HG03097 (cell line): Measurements from ENCODE around the gene DOCK9.

Source experiments
- ATAC-seq: cut with Tn5 transposase; IDR thresholded peaks from one replicate; pipeline ENCODE4 v1.9.1; 2021; ENCODE audit not compliant: unreplicated experiment, low FRiP score

DOCK9 gene

GRCh38 chr13:98950705-98951104, 27.2 kb downstream of the DOCK9 start:
- ATAC-seq = no peak

DNA sequence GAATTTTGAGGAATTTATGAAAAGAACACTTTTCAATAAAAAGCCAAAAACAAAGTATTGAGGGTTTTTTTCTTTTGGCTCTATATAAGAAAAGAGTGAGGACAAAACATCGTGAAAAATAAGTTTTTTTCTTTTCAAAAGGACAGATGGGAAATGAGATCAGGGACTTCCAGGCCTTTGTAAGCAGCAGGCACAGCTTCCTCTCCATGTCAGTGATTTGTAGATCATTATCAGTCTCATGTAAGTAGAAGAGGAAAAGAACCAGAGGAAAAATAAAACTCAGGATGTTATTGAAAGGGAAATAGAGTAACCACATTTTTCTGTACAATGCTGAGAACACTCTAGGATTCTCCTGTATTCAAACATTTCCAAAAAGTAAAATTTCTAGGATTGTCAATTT, 29.9 kb downstream of the DOCK9 start:
- ATAC-seq = no peak

DNA sequence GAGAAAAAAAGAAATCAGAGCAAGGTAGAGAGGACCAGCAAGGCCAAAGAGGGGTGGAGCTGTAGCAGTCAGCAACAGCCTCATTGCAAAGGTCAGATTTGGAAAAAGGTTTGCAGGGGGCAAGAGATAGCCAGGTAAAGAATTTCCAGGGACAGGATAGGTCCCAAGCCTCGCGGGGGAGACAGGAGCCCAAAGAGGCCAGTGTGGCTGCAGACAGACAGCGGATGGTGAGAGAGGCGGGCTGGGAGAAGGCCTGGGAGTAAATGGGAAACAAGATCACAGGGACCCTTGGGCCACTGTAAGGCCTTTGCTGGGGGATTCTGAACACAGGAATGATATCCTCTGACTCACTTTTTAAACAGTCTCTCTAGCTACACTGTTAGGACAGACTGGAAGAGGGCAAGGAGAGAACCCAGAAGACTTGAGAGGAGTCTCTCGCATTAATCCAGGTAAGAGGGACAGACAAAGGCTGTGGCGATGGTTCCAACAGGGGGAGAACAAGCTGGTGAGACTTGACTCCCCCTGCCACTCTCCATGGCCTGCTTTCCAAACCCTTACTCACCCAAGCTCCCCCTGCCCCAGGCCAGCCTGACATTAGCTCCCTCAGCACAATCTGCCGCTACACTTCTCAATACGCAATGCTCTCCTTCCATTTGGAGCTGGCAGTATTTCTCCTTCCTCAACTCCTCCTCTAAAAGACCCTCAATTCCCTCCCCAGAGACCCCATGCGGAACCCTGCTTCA, 31.8 kb downstream of the DOCK9 start:
- ATAC-seq = no peak

GRCh38 chr13:98944336-98944735, 33.5 kb downstream of the DOCK9 start:
- ATAC-seq = no peak

GRCh38 chr13:98942997-98943396, 34.9 kb downstream of the DOCK9 start:
- no peak for ATAC-seq

GRCh38 chr13:98942485-98942884, 35.4 kb downstream of the DOCK9 start:
- ATAC-seq = no peak

GRCh38 chr13:98941536-98941935, 36.3 kb downstream of the DOCK9 start:
- no peak for ATAC-seq

DNA sequence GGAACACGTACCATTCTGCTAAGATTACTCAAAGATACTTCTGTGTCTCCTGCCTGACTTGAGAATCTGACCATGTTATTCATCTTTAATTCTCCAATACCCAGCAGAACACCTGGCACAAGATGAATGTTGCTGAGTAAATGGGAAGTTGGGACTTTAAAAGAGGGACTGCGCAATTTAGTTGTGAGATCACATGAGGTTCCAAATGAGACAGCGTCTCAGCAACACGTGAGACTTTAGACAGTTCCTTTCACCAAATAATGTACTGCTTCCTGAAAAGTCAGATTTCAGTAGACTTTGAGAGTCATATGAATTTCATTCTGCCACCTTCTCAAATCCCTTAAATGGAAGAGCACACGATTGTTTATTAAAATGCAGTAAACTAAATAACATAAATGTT, 36.7 kb downstream of the DOCK9 start:
- no peak for ATAC-seq

DNA sequence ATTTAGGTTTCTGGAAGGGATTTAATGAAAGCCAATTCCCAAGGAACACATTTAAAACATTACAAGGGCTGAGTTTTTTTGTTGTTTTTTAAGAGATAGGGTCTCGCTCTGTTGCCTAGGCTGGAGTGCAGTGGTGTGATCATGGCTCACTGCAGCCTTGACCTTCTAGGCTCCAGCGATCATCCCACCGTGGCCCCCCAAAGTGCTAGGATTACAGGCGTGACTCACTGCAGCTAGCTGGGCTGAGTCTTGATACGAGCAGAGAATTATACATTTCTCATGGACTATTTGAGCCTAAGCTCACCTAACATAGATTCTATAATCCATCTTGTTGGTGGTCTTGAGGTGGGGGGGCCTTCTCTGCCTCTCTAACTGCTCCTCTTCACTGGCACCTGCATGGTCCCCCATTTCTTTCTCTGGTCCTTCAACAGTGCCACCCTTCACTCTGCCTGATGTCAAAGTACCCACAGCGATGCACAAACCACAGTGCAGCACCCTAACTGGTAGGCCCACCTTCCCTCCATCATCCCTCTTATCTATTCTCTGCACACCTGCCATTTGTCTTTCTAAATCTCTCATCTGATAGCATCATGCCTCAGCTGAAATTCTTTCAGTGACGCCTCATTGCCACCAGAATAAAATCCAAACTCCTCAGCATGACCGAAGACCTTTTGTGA, 37.4 kb downstream of the DOCK9 start:
- ATAC-seq = no peak

DNA sequence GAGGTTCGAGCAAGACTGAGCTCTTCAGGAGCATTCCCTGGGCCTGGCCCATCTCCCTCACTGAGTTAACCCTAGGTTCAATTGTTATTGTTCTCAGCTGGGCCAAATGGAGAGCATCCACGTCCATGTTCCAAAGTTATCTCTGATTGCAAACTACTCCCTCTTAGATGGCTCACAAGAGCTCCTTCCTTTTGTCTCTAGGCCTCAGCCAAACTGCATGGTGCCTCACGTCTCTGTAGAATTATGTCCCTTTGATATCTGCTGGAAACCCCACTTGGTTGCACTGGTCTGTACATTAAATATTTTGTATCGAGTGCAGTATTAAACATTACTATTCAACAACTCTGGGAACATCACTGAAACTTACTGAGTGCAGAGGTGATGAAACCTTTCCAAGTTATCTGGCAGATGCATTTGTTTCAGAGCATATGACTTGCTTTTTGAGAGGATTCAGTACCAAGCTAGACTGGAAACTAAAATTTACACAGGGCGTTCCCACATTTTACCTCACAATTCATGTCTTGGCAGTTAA, 38.1 kb downstream of the DOCK9 start:
- no peak for ATAC-seq

- no peak for ATAC-seq
Measured at GRCh38 chr13:98938801-98939200, 39.1 kb downstream of the DOCK9 start.

DNA sequence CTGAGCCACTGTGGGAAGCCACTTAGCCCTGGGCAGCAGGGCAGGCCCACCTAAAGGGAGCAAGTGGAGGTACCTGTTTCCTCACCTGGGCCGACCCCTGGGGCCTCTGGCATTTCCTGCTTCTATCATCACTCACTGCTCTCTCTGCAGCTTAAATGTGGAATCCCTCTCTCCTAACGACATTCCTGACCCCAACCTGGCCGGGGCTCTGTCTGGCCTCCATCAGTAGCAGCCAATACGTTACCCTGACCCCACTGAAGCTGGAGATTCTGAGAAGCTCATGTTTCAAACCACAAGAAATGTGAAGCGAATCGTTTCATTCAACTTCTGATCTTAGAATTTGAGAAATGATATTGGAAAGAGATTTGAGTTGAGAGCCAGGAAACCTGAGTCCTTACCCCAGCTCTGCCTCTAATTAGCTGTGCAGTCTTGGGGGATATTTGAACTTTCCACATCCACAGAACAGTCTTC, 39.9 kb downstream of the DOCK9 start:
- ATAC-seq = no peak

GRCh38 chr13:98934243-98934642, 43.6 kb downstream of the DOCK9 start:
- ATAC-seq = no peak

- ATAC-seq = no peak
Measured at GRCh38 chr13:98930151-98930591, 47.7 kb downstream of the DOCK9 start.

GRCh38 chr13:98927951-98928927, 49.6 kb downstream of the DOCK9 start:
- ATAC-seq = no peak

- no peak for ATAC-seq
Measured at GRCh38 chr13:98925949-98926348, 51.9 kb downstream of the DOCK9 start.

DNA sequence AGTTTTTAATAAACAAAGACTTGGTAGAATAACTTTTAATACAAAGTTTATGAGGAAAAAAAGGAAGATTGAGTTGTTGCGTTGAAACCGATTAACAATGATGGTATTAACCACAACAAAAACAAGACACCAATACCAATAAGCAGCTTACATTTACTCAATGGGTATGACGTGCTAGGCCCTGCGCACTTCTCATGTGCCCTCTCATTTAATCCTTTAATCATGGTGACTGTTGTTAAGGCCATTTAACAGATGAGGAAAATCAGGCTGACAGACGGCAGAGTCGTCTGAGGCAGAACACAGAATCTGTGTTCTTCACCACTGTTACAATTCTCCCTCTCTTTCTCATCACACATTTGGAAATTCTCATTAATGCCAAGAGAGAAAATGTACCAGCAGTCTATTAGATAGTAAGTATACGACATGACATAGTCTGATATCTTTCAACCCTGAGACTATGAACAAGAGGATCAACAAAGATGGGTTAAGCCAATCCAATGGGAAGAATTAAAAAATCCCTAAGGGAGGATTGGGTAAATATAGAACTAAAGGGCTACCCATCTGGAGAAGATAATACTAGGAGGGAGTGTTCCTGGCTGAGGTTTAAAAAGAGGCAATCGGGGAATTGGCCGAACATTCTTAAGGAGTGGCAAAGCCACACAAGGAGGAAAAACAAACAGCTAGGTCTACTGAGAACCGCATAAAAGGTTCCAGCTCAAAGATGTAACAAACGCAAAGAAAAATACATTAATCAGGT, 54.0 kb downstream of the DOCK9 start:
- no peak for ATAC-seq

GRCh38 chr13:98922306-98922705, 55.6 kb downstream of the DOCK9 start:
- ATAC-seq = no peak

DNA sequence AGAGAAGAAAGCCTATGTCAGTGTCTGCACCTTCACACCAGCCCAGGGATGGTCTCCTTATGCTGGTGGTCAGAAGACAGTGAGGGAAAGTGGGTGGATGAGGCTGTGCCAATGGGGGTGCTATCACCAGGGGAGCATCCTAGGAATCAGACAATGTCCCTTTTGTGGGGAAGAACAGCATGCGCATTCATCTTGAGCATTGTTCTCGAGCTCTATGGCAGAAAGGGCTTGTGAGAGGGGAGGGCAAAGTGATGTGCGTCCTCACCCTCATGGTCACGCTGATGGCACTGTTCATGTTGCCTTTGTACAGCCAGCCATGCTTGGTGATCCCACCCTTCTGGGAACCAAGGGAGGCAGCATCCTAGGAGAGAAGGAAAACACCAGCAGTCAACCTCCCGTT, 56.1 kb downstream of the DOCK9 start:
- ATAC-seq = no peak

- no peak for ATAC-seq
Measured at GRCh38 chr13:98921015-98921580, 56.8 kb downstream of the DOCK9 start.
